H1 (cell line): ENCODE measurements around the gene SEMA4D. TPM values are rescaled to one million over a fixed set of nuclear protein-coding genes. Genes with fewer than 3 reads are reported as not detected.

Experiments
- CTCF ChIA-PET: fragments of 300-600 bp; sonication (Branson Sonifier 250); formaldehyde crosslinking; loops from one replicate; lab custom pipeline; 2021; ENCODE audit not compliant: partially characterized antibody; lab: Charles Lee
- POLR2A ChIA-PET: fragments of 300-600 bp; sonication (Branson Sonifier 250); formaldehyde crosslinking; loops from one replicate; lab custom pipeline; 2021; ENCODE audit warnings: inconsistent platforms; ENCODE audit not compliant: partially characterized antibody; lab: Charles Lee
- DNase-seq, 2 experiments: peaks; one replicate each; pipeline versions ENCODE4 v3.0.0 to v3.0.0-alpha.2; 2010 to 2022; ENCODE audit warnings: low spot score in 2 of 2, low read depth in 1 of 2, mixed read lengths in 1 of 2
- FAIRE-seq: peaks from 2 replicates; lab custom pipeline; 2011; peaks lifted over from hg19 to GRCh38; lab: Jason Lieb, UNC
- H2AFZ ChIP-seq: 2 replicates; pipeline ENCODE4 v1.8.1; 2012; ENCODE audit warnings: low read length, inconsistent platforms
- H2AK5ac ChIP-seq: 2 replicates; pipeline ENCODE4 v1.6.1; 2013; ENCODE audit warnings: low read depth, low read length
- H2BK120ac ChIP-seq: replicated peaks from 2 replicates; pipeline ENCODE3; 2013; ENCODE audit warnings: low read depth, low read length, inconsistent platforms
- H2BK12ac ChIP-seq: 2 replicates; pipeline ENCODE4 v1.6.1; 2013; ENCODE audit warnings: low read depth, low read length
- H2BK15ac ChIP-seq: 2 replicates; pipeline ENCODE4 v1.6.1; 2013; ENCODE audit warnings: low read length
- H2BK20ac ChIP-seq: 2 replicates; pipeline ENCODE4 v1.6.1; 2013; ENCODE audit warnings: low read length
- H2BK5ac ChIP-seq: 2 replicates; pipeline ENCODE4 v1.6.1; 2013; ENCODE audit warnings: low read depth, low read length
- H3K14ac ChIP-seq: 2 replicates; pipeline ENCODE4 v1.6.1; 2013; ENCODE audit warnings: inconsistent platforms; ENCODE audit not compliant: insufficient read length
- H3K18ac ChIP-seq: 2 replicates; pipeline ENCODE4 v1.6.1; 2013; ENCODE audit warnings: low read length; ENCODE audit errors: extremely low read depth
- H3K23ac ChIP-seq: 2 replicates; pipeline ENCODE4 v1.6.1; 2013; ENCODE audit warnings: inconsistent platforms; ENCODE audit not compliant: insufficient read length
- H3K23me2 ChIP-seq: 2 replicates; pipeline ENCODE4 v1.6.1; 2013; ENCODE audit warnings: low read depth, low read length
- H3K27ac ChIP-seq: 2 replicates; pipeline ENCODE4 v1.6.1; 2011; ENCODE audit warnings: low read depth, low read length, inconsistent platforms
- H3K27me3 ChIP-seq, 4 experiments: replicated peaks in 1 of 4; 1 replicate in 1 of 4; 2 replicates in 3 of 4; pipeline versions ENCODE4 v1.6.1 to v1.8.1; 2011 to 2013; ENCODE audit warnings: low read length in 3 of 4, mild to moderate bottlenecking in 3 of 4, inconsistent platforms in 2 of 4, mixed read lengths in 2 of 4, moderate library complexity in 1 of 4; ENCODE audit not compliant: control insufficient read depth in 3 of 4, insufficient read depth in 3 of 4; ENCODE audit errors: extremely low read depth in 1 of 4
- H3K36me3 ChIP-seq, 4 experiments: 2 replicates each; pipeline versions ENCODE4 v1.6.1 to v1.8.1; 2011 to 2013; ENCODE audit warnings: mild to moderate bottlenecking in 4 of 4, low read length in 3 of 4, moderate library complexity in 2 of 4, control low read depth in 1 of 4, inconsistent platforms in 1 of 4; ENCODE audit not compliant: insufficient read depth in 4 of 4, control insufficient read depth in 2 of 4
- H3K4ac ChIP-seq: replicated peaks from 2 replicates; pipeline ENCODE3; 2013; ENCODE audit warnings: low read length, low read depth, mixed read lengths, inconsistent platforms; ENCODE audit not compliant: insufficient read length
- H3K4me1 ChIP-seq, 4 experiments: replicated peaks in 1 of 4; 1 replicate in 1 of 4; 2 replicates in 3 of 4; pipeline versions ENCODE4 v1.6.1 to v1.8.1; 2011 to 2013; ENCODE audit warnings: low read length in 3 of 4, inconsistent platforms in 2 of 4, mixed read lengths in 1 of 4; ENCODE audit not compliant: insufficient read depth in 4 of 4, control insufficient read depth in 3 of 4
- H3K4me2 ChIP-seq, 2 experiments: 2 replicates each; pipeline versions ENCODE4 v1.6.1 to v1.8.1; 2011 to 2013; ENCODE audit warnings: low read depth in 2 of 2, low read length in 2 of 2, control low read depth in 1 of 2, inconsistent platforms in 1 of 2, mild to moderate bottlenecking in 1 of 2; ENCODE audit not compliant: insufficient read depth in 1 of 2
- H3K4me3 ChIP-seq, 4 experiments: fragments of 200-600, 300-600 bp in 1 of 4; sonication (generic), shearing (Covaris generic), sonication (Bioruptor Twin) in 1 of 4; 2 replicates each; pipeline versions ENCODE4 v1.5.1 to v1.8.1; 2011 to 2016; ENCODE audit warnings: low read length in 4 of 4, low read depth in 3 of 4, control low read depth in 2 of 4, inconsistent platforms in 2 of 4, mild to moderate bottlenecking in 2 of 4, mixed read lengths in 1 of 4, moderate library complexity in 1 of 4; ENCODE audit not compliant: insufficient read depth in 2 of 4; ENCODE audit errors: extremely low read depth in 1 of 4
- H3K56ac ChIP-seq: replicated peaks from 2 replicates; pipeline ENCODE3; 2013; ENCODE audit warnings: low read depth, mild to moderate bottlenecking, mixed read lengths, low read length, inconsistent platforms; ENCODE audit not compliant: insufficient read length
- H3K79me1 ChIP-seq: 2 replicates; pipeline ENCODE4 v1.6.1; 2013; ENCODE audit warnings: low read depth, low read length, control low read depth
- H3K79me2 ChIP-seq, 2 experiments: 2 replicates each; pipeline versions ENCODE4 v1.6.1 to v1.8.1; 2012 to 2013; ENCODE audit warnings: low read length in 2 of 2, mild to moderate bottlenecking in 2 of 2, inconsistent platforms in 1 of 2; ENCODE audit not compliant: insufficient read depth in 2 of 2, control insufficient read depth in 1 of 2
- H3K9ac ChIP-seq, 4 experiments: replicated peaks in 1 of 4; 1 replicate in 1 of 4; 2 replicates in 3 of 4; pipeline versions ENCODE4 v1.6.1 to v1.8.1; 2011 to 2013; ENCODE audit warnings: low read depth in 3 of 4, low read length in 3 of 4, control low read depth in 2 of 4, mild to moderate bottlenecking in 2 of 4, moderate library complexity in 2 of 4, inconsistent platforms in 1 of 4; ENCODE audit errors: extremely low read depth in 1 of 4
- H3K9me3 ChIP-seq, 2 experiments: 2 replicates each; pipeline versions ENCODE4 v1.6.1 to v1.8.1; 2012 to 2013; ENCODE audit warnings: mild to moderate bottlenecking in 2 of 2, moderate library complexity in 2 of 2, control low read depth in 1 of 2, inconsistent platforms in 1 of 2, low read depth in 1 of 2, low read length in 1 of 2, mixed read lengths in 1 of 2; ENCODE audit not compliant: insufficient read depth in 2 of 2
- H4K20me1 ChIP-seq, 2 experiments: replicated peaks in 1 of 2; 2 replicates each; pipeline versions ENCODE3 to v1.8.1; 2011 to 2013; ENCODE audit warnings: inconsistent platforms in 2 of 2, low read length in 2 of 2, mild to moderate bottlenecking in 1 of 2; ENCODE audit not compliant: insufficient read depth in 2 of 2, control insufficient read depth in 1 of 2
- H4K5ac ChIP-seq: 2 replicates; pipeline ENCODE4 v1.6.1; 2013; ENCODE audit warnings: low read length, low read depth, mixed read lengths, inconsistent platforms; ENCODE audit not compliant: insufficient read length
- H4K8ac ChIP-seq: 2 replicates; pipeline ENCODE4 v1.8.0; 2013; ENCODE audit warnings: mild to moderate bottlenecking, moderate library complexity, low read length, inconsistent platforms; ENCODE audit not compliant: insufficient read depth; ENCODE audit errors: extremely low read depth
- H4K91ac ChIP-seq: replicated peaks from 2 replicates; pipeline ENCODE3; 2013; ENCODE audit warnings: low read length, mixed read lengths, inconsistent platforms; ENCODE audit not compliant: insufficient read length
- BCL11A ChIP-seq, 2 experiments: IDR thresholded peaks; one replicate each; pipeline ENCODE4 v1.6.1; 2011; ENCODE audit warnings: low read depth in 2 of 2, low read length in 2 of 2, mild to moderate bottlenecking in 2 of 2
- CTBP2 ChIP-seq: IDR thresholded peaks from 2 replicates; pipeline ENCODE4 v1.7.0; 2011; ENCODE audit warnings: borderline replicate concordance, mild to moderate bottlenecking, moderate library complexity, mixed read lengths, low read length; ENCODE audit not compliant: insufficient read depth, insufficient read length
- SIRT6 ChIP-seq: IDR thresholded peaks from one replicate; pipeline ENCODE4 v1.7.1; 2012; ENCODE audit warnings: low read length, inconsistent platforms
- ZNF274 ChIP-seq: IDR thresholded peaks from 2 replicates; pipeline ENCODE4 v1.7.0; 2012; ENCODE audit warnings: low read length, borderline replicate concordance; ENCODE audit errors: extremely low read depth
- WGBS, 2 experiments: shearing (Covaris generic) in 1 of 2; methylation state at CpG; one replicate each; pipeline versions ENCODE4 v1.1.6 to v1.1.7; 2013 to 2015; ENCODE audit warnings: low lambda C conversion rate in 2 of 2, mixed read lengths in 2 of 2, inconsistent platforms in 1 of 2, low coverage in 1 of 2, missing lambda C conversion rate in 1 of 2; ENCODE audit not compliant: insufficient replicate concordance in 2 of 2, insufficient coverage in 1 of 2, insufficient read length in 1 of 2; ENCODE audit errors: extremely low coverage in 1 of 2, missing lambda C conversion rate in 1 of 2; 5-methylcytosine and 5-hydroxymethylcytosine counted together
- polyA plus RNA-seq, 7 experiments: library from polyadenylated mRNA; depleted of rRNA in 3 of 7; stranded (reverse) in 5 of 7; unstranded in 2 of 7; fragments of >200 nt in 5 of 7; fragments of 200-250 nt in 2 of 7; gene quantifications; 1 replicate in 5 of 7; 2 replicates in 1 of 7; 4 replicates in 1 of 7; pipeline versions ENCODE4 v1.2.1 to v1.2.3, GENCODE V29; 2011 to 2013; ENCODE audit warnings: missing spikeins in 2 of 7, mixed read lengths in 2 of 7
- total RNA-seq: library from RNA; stranded (reverse); fragmentation: NEBNext Ultra II Directional; extraction: Animal tissue kit (Norgen Biotek cat#: 25700); gene quantifications from 2 replicates; pipeline ENCODE4 v1.2.1, GENCODE V29; 2021

SEMA4D gene
- total and polyA plus RNA-seq, 2 of the 8 experiments (the other 6 are each of a cell fraction or from before 2014, with no cell fraction given) = 21.0 to 70.4 TPM

GRCh38 chr9:89515416-89515815 is 17.5 kb upstream of the SEMA4D start:
- H3K18ac ChIP-seq = no peak overlapping the region
- H3K79me2 ChIP-seq = no peaks in the 10 kb centered on the region
- H2AK5ac ChIP-seq = no peak overlapping the region
- no peak overlapping the region for H4K5ac ChIP-seq
- no peak for FAIRE-seq
- no peak overlapping the region for H2BK15ac ChIP-seq
- H3K4me2 ChIP-seq = no peak overlapping the region
- H3K27me3 ChIP-seq = no peaks in the 10 kb centered on the region
- H3K56ac ChIP-seq = no peak overlapping the region
- DNase-seq = no peak
- no peak overlapping the region for H3K14ac ChIP-seq
- no peak overlapping the region for H3K4ac ChIP-seq
- CTCF ChIA-PET = no interaction called here
- no peaks in the 10 kb centered on the region for H3K79me1 ChIP-seq
- H2BK120ac ChIP-seq = no peak overlapping the region
- H3K4me1 ChIP-seq = no peaks in the 10 kb centered on the region
- no peak overlapping the region for H2BK12ac ChIP-seq
- H3K9ac ChIP-seq = no peak overlapping the region
- no peak overlapping the region for H2BK20ac ChIP-seq
- no peaks in the 10 kb centered on the region for H3K9me3 ChIP-seq
- H4K91ac ChIP-seq = no peak overlapping the region
- H4K8ac ChIP-seq = no peak overlapping the region
- H3K27ac ChIP-seq = no peak overlapping the region
- TF ChIP-seq BCL11A (IDR thresholded peaks at IDR 0.05; ENCODE audit: low read depth in 2 of 2, low read length in 2 of 2) = no peak
- no peak for TF ChIP-seq ZNF274
- TF ChIP-seq CTBP2 = no peak
- TF ChIP-seq SIRT6 = no peak
- no peak overlapping the region for H3K4me3 ChIP-seq
- no peak overlapping the region for H2BK5ac ChIP-seq
- no peaks in the 10 kb centered on the region; the same call in 1 of the 2 replicates for H3K23me2 ChIP-seq
- POLR2A ChIA-PET = interaction anchor here (1.2 kb wide), 1 partner anchor 13 kb away, joined by 5 read pairs; no protein-coding TSS in a partner anchor
- H3K23ac ChIP-seq = no peak overlapping the region
- H4K20me1 ChIP-seq = no peaks in the 10 kb centered on the region
- H3K36me3 ChIP-seq = no peaks in the 10 kb centered on the region; a peak in 1 of 8 replicates
- 91% methylated on average over 6 of the region's 6 CpGs; no CpG with 5 or more reads in 1 of the 2 experiments for WGBS, 2 experiments
- no peak overlapping the region for H2AFZ ChIP-seq
